ENCODE results near the gene BBLN.

DNA sequence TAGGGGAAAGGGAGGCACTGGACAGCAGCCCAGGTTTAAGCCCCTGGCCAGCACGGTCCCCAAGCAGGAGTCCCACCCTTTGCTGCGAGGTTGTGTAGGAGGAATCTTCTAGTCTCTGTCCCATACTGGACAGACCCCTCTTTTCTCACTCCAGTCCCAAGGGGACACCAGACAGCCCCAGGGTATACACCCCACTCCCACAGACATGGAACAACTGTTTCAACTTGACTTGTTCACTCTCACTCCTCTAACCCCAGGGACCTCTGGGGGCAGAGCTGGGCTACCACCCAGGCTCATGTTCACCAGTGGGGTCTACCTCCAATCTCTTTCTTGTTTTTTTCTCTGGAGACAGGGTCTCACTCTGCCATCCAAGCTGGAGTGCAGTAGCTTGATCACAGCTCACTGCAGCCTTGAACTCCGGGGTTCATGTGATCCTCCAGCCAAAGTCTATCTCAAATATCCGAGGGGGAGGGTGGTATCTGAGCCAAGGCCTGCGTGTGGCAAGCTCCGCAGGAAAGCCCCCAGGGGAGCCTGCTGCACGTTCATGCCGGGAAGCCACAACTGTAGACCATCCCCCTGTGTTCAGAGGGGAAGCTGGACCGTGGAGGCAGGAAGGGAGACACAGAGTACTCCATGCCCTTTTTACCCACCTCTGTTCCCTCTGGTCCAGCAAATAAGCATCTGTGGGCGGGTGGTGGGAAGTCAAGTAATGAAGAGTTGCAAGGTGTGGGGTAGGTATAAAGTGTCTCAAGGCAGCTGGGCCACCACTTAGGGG lies 34.3 kb upstream of the BBLN start:
- TF ChIP-seq, protein P1, sequence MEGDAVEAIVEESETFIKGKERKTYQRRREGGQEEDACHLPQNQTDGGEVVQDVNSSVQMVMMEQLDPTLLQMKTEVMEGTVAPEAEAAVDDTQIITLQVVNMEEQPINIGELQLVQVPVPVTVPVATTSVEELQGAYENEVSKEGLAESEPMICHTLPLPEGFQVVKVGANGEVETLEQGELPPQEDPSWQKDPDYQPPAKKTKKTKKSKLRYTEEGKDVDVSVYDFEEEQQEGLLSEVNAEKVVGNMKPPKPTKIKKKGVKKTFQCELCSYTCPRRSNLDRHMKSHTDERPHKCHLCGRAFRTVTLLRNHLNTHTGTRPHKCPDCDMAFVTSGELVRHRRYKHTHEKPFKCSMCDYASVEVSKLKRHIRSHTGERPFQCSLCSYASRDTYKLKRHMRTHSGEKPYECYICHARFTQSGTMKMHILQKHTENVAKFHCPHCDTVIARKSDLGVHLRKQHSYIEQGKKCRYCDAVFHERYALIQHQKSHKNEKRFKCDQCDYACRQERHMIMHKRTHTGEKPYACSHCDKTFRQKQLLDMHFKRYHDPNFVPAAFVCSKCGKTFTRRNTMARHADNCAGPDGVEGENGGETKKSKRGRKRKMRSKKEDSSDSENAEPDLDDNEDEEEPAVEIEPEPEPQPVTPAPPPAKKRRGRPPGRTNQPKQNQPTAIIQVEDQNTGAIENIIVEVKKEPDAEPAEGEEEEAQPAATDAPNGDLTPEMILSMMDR (IDR thresholded peaks at IDR 0.05; ENCODE audit: poor library complexity, severe bottlenecking) = no peak
- TF ChIP-seq TAF1 (IDR thresholded peaks at IDR 0.05; ENCODE audit: low read depth) (no peak), EZH2 (IDR thresholded peaks at IDR 0.05; ENCODE audit: borderline replicate concordance, insufficient read depth, low read length, poor library complexity, severe bottlenecking) (no peak), POLR2AphosphoS5 (IDR thresholded peaks at IDR 0.05) (no peak), EP300 (conservative IDR thresholded peaks at IDR 0.05; ENCODE audit: poor library complexity, severe bottlenecking) (no peak), MXI1 (conservative IDR thresholded peaks at IDR 0.05; ENCODE audit: poor library complexity, severe bottlenecking) (no peak)
- TF ChIP-seq, protein P2, sequence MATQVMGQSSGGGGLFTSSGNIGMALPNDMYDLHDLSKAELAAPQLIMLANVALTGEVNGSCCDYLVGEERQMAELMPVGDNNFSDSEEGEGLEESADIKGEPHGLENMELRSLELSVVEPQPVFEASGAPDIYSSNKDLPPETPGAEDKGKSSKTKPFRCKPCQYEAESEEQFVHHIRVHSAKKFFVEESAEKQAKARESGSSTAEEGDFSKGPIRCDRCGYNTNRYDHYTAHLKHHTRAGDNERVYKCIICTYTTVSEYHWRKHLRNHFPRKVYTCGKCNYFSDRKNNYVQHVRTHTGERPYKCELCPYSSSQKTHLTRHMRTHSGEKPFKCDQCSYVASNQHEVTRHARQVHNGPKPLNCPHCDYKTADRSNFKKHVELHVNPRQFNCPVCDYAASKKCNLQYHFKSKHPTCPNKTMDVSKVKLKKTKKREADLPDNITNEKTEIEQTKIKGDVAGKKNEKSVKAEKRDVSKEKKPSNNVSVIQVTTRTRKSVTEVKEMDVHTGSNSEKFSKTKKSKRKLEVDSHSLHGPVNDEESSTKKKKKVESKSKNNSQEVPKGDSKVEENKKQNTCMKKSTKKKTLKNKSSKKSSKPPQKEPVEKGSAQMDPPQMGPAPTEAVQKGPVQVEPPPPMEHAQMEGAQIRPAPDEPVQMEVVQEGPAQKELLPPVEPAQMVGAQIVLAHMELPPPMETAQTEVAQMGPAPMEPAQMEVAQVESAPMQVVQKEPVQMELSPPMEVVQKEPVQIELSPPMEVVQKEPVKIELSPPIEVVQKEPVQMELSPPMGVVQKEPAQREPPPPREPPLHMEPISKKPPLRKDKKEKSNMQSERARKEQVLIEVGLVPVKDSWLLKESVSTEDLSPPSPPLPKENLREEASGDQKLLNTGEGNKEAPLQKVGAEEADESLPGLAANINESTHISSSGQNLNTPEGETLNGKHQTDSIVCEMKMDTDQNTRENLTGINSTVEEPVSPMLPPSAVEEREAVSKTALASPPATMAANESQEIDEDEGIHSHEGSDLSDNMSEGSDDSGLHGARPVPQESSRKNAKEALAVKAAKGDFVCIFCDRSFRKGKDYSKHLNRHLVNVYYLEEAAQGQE (IDR thresholded peaks at IDR 0.05; ENCODE audit: borderline replicate concordance) = no peak

Data from neural cell (in vitro differentiated cells).